ENCODE data around the gene CSNK2A1. TPM values are rescaled to one million over a fixed set of nuclear protein-coding genes. Genes with fewer than 3 reads are reported as not detected.

The CSNK2A1 gene
- total RNA-seq, 1 donor from 2014 or later = 207 TPM

DNA sequence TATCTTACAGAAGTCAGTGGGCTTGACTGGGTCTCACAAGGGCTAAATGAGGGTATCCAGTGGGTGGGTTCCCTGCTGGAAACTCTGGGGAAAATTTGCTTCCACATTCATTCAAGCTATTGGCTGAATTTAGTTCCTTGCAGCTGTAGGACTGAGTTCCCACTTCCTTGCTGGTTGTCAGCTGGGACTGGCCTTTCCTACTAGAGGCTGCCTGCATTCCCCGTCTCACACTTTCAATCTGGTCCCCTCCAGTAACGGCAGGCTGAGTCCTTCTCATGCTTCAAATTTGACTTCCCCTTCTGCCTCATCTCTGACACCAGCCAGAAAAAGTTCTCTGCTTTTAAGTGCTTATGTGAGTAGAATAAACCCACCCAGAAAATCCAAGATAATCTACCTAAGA is 4.4 kb downstream of the CSNK2A1 start:
- Mint-ChIP-seq H3K4me1 (peaks cover 75% of the 10 kb centered on the region), H3K27me3 (ENCODE audit: low read depth) (peaks cover 5% of the 10 kb centered on the region), H3K27ac (ENCODE audit: unreplicated experiment) (no peak overlapping the region), H3K9me3 (peaks cover 3% of the 10 kb centered on the region), H3K36me3 (ENCODE audit: low read depth) (peaks cover 24% of the 10 kb centered on the region), H3K4me3 (peak overlapping the region; percentile 67)
- no peak for TF ChIP-seq CTCF (conservative IDR thresholded peaks at IDR 0.05)
- DNase-seq (ENCODE audit: low read depth, low spot score) = no peak

DNA sequence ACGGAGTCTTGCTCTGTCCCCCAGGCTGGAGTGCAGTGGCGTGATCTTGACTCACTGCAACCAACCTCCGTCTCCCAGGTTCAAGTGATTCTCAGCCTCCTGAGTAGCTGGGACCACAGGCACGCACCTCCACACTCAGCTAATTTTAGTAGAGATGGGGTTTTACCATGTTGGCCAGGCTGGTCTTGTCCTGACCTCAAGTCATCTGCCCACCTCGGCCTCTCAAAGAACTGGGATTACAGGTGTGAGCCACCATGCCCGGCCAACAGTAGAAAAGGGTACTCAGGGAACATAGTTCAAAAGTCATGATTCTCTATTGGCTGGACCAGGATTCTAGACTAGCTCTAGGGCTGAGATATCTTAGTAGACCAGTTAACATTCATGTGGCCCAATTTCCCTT is 5.6 kb downstream of the CSNK2A1 start:
- H3K27ac Mint-ChIP-seq (ENCODE audit: unreplicated experiment) = no peak overlapping the region
- H3K9me3 Mint-ChIP-seq = peaks cover 3% of the 10 kb centered on the region
- peaks cover 75% of the 10 kb centered on the region for H3K4me1 Mint-ChIP-seq
- H3K27me3 Mint-ChIP-seq (ENCODE audit: low read depth) = no peaks in the 10 kb centered on the region
- H3K36me3 Mint-ChIP-seq (ENCODE audit: low read depth) = peaks cover 24% of the 10 kb centered on the region
- H3K4me3 Mint-ChIP-seq = no peak overlapping the region
- no peak for TF ChIP-seq CTCF (conservative IDR thresholded peaks at IDR 0.05)
- no peak for DNase-seq (ENCODE audit: low read depth, low spot score)

GRCh38 chr20:536426-537010 is 7.1 kb downstream of the CSNK2A1 start:
- Mint-ChIP-seq H3K9me3 (no peaks in the 10 kb centered on the region), H3K4me1 (peaks cover 75% of the 10 kb centered on the region), H3K27me3 (ENCODE audit: low read depth) (no peaks in the 10 kb centered on the region), H3K4me3 (no peak overlapping the region), H3K27ac (ENCODE audit: unreplicated experiment) (no peak overlapping the region), H3K36me3 (ENCODE audit: low read depth) (peaks cover 19% of the 10 kb centered on the region)
- TF ChIP-seq CTCF (conservative IDR thresholded peaks at IDR 0.05) = no peak
- DNase-seq (ENCODE audit: low read depth, low spot score) = no peak

DNA sequence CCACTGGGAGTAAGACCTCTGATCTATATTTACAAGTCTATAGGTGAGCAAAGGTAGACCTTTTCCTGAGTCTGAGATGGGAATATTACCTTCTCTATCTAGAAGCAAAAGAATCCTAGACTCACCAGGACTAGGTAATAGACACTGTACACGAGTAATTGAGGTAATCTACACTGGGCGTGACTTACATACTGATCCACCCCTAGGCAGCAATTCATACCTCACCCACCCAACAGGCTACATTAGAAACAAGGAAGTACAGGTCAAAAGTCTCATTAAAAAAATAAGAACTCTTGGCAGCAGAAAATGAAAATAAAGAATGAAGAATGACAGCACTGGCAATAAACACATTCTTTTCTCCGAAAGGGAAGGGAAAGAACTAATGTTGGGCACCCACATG is 7.6 kb downstream of the CSNK2A1 start:
- no peak for DNase-seq (ENCODE audit: low read depth, low spot score)
- Mint-ChIP-seq H3K36me3 (ENCODE audit: low read depth) (peaks cover 17% of the 10 kb centered on the region), H3K4me1 (peaks cover 74% of the 10 kb centered on the region), H3K27me3 (ENCODE audit: low read depth) (no peaks in the 10 kb centered on the region), H3K9me3 (no peaks in the 10 kb centered on the region), H3K4me3 (no peak overlapping the region), H3K27ac (ENCODE audit: unreplicated experiment) (no peak overlapping the region)
- TF ChIP-seq CTCF (conservative IDR thresholded peaks at IDR 0.05) = no peak

- Mint-ChIP-seq H3K4me1 (peaks cover 55% of the 10 kb centered on the region), H3K36me3 (ENCODE audit: low read depth) (peaks cover 14% of the 10 kb centered on the region), H3K27me3 (ENCODE audit: low read depth) (no peaks in the 10 kb centered on the region), H3K4me3 (no peak overlapping the region), H3K9me3 (no peaks in the 10 kb centered on the region), H3K27ac (ENCODE audit: unreplicated experiment) (no peak overlapping the region)
- DNase-seq (ENCODE audit: low read depth, low spot score) = no peak
- no peak for TF ChIP-seq CTCF (conservative IDR thresholded peaks at IDR 0.05)
Observed at GRCh38 chr20:533526-533925, 10.1 kb downstream of the CSNK2A1 start.

Measured in neural crest cell (in vitro differentiated cells).